Measurements from ENCODE around the gene ZC3H12D. TPM values are rescaled to one million over a fixed set of nuclear protein-coding genes. Genes with fewer than 3 reads are reported as not detected.
A peak's percentile ranks its signal among the peaks of the same experiment; 100 is the strongest.

The ZC3H12D gene
- polyA plus RNA-seq, 3 donors: 0.96 to 4.7 (median 1.2) TPM

DNA sequence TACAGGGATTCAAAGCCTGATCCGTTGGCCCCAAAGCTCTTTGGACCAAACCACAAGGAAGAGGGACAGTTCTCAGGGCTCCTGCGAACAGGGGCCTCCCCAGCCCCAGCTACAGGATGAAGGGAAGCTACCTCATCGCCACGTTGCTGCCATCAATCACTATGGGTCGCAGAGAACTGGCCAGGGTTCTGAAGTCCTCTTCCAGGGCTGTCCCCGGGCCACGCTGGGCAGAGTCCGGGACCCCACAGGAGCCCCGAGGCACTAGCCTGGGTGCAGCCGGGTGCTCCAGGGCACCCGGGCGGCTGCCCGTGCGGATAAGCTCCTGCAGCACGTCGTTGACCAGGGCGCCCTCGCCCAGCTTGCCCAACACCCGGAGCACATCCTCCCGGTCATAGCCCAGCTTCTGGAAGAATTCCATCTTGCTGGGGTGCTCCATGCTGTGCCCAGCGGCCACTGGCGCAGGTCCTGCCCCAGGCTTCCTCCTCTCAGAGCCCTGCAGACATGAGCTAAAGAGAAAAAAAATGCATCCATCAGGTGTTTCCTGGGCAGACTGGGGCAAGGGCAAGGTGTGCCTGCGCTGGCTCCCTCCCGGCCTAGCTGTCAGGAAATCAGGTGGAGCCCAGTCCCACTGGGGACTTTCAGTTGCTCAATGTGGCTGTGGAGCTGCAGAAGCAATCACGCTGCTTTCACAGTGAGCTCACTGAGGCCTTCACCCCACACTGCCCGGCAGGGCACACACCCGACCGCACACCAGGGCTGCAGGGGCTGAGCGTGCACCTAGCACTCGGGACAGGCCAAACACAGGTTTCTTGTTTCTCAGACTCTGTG lies 10.5 kb downstream of the ZC3H12D start:
- peak overlapping the region in 1 of 7 donors; percentile 11 for H3K27ac Mint-ChIP-seq
- H3K4me3 Mint-ChIP-seq: no peak overlapping the region
- peaks cover 41 to 52% of the 10 kb centered on the region in 2 donors for H3K36me3 Mint-ChIP-seq
- Histone ChIP-seq H3K4me1 (ENCODE audit: control insufficient read depth in 1 of 2, insufficient read depth in 2 of 2, low read length in 2 of 2) (no peaks in the 10 kb centered on the region), H3K9me3 (replicated peaks in 1 of 2; ENCODE audit: control insufficient read depth in 1 of 2, insufficient read depth in 1 of 2, low read length in 2 of 2) (no peaks in the 10 kb centered on the region), H3K9ac (ENCODE audit: insufficient read depth, low read length, poor library complexity, severe bottlenecking) (no peak overlapping the region), H3K36me3 (replicated peaks in 1 of 2; ENCODE audit: control insufficient read depth in 1 of 2, insufficient read depth in 2 of 2, low read length in 2 of 2) (peaks cover 17 to 42% of the 10 kb centered on the region in 2 donors), H2AFZ (ENCODE audit: insufficient read depth, low read depth, low read length, poor library complexity, severe bottlenecking) (no peak overlapping the region), H3K4me2 (replicated peaks; ENCODE audit: extremely low read depth, low read length, poor library complexity, severe bottlenecking) (no peak overlapping the region), H3K27me3 (ENCODE audit: control insufficient read depth in 2 of 2, insufficient read depth in 2 of 2, low read length in 2 of 2) (no peaks in the 10 kb centered on the region), H3K27ac (ENCODE audit: low read depth in 1 of 2, low read length in 2 of 2) (no peak overlapping the region), H4K20me1 (ENCODE audit: insufficient read depth, low read length) (no peaks in the 10 kb centered on the region), H3K4me3 (replicated peaks in 1 of 3; ENCODE audit: low read depth in 2 of 3, low read length in 3 of 3) (no peak overlapping the region), H3K79me2 (ENCODE audit: insufficient read depth, low read length) (peaks cover 55% of the 10 kb centered on the region)
- DNase-seq: no peak
- peaks cover 2% of the 10 kb centered on the region for H3K4me1 Mint-ChIP-seq
- TF ChIP-seq, protein P1, sequence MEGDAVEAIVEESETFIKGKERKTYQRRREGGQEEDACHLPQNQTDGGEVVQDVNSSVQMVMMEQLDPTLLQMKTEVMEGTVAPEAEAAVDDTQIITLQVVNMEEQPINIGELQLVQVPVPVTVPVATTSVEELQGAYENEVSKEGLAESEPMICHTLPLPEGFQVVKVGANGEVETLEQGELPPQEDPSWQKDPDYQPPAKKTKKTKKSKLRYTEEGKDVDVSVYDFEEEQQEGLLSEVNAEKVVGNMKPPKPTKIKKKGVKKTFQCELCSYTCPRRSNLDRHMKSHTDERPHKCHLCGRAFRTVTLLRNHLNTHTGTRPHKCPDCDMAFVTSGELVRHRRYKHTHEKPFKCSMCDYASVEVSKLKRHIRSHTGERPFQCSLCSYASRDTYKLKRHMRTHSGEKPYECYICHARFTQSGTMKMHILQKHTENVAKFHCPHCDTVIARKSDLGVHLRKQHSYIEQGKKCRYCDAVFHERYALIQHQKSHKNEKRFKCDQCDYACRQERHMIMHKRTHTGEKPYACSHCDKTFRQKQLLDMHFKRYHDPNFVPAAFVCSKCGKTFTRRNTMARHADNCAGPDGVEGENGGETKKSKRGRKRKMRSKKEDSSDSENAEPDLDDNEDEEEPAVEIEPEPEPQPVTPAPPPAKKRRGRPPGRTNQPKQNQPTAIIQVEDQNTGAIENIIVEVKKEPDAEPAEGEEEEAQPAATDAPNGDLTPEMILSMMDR (IDR thresholded peaks at IDR 0.05): no peak
- H3K9me3 Mint-ChIP-seq: peaks cover 0 to 3% (median 0%) of the 10 kb centered on the region in 7 donors
- 92% methylated on average over 28 of the region's 30 CpGs for WGBS (ENCODE audit: insufficient coverage)
- H3K27me3 Mint-ChIP-seq (ENCODE audit: low read depth in 3 of 3): peaks cover 0 to 2% (median 0%) of the 10 kb centered on the region in 3 donors
- intact Hi-C loops (cut with micrococcal nuclease): no loop called here

DNA sequence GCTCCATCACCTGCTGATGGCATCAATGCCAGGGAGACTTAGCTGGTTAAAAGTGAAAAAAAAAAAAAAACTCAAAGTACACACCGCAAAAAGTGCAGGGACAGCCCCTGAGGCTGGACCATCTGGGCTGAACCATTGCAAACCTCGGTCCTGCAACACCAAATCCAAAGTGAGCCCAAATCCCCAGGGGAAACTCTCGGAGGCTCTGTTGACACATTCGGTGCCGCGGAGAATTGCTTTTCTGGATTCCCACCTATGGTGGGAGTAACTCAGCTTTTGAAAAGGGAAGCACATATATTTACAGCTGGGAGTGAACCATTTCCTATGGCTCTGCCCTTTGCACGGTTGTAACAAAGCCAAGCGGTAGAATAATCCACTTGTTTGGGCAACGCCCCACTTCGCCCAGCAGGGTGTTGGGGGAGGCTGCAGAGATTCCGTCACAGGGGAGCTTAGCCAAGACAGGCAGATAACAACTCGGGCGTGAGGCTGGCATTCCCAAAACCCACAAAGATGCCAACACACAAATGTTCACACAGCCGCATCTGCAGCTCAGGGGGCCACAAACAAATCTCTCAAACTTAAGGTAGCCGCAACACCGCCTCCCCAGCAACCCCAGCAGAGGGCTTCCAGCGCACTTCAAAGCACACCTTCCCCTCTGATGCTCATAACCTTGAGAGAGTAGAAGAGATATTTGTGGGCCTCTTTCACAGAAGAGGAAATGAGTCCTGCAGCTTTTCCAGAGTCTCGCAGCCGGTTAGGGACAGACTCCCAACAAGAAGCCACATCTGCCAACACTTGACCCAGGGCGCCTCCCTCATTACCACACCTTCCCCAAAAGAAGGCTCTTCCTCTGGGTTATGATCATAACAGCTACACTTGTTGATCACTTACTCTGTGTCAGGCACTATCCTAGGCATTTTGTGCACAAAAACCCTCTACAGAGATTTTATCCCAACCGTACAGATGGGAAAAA lies 11.4 kb downstream of the ZC3H12D start:
- no peaks in the 10 kb centered on the region for H3K27me3 ChIP-seq (ENCODE audit: control insufficient read depth in 2 of 2, insufficient read depth in 2 of 2, low read length in 2 of 2)
- no peak overlapping the region for H2AFZ ChIP-seq (ENCODE audit: insufficient read depth, low read depth, low read length, poor library complexity, severe bottlenecking)
- H3K4me2 ChIP-seq (replicated peaks; ENCODE audit: extremely low read depth, low read length, poor library complexity, severe bottlenecking): no peak overlapping the region
- H3K27ac Mint-ChIP-seq: peak overlapping the region in 4 of 7 donors; percentile 5 to 68 (median 28)
- no peak overlapping the region for H3K27ac ChIP-seq (ENCODE audit: low read depth in 1 of 2, low read length in 2 of 2)
- peaks cover 0 to 3% (median 0%) of the 10 kb centered on the region in 7 donors for H3K9me3 Mint-ChIP-seq
- H3K79me2 ChIP-seq (ENCODE audit: insufficient read depth, low read length): peaks cover 45% of the 10 kb centered on the region
- no peaks in the 10 kb centered on the region for H3K9me3 ChIP-seq (replicated peaks in 1 of 2; ENCODE audit: control insufficient read depth in 1 of 2, insufficient read depth in 1 of 2, low read length in 2 of 2)
- intact Hi-C loops (cut with micrococcal nuclease): no loop called here
- H3K4me1 ChIP-seq (ENCODE audit: control insufficient read depth in 1 of 2, insufficient read depth in 2 of 2, low read length in 2 of 2): no peaks in the 10 kb centered on the region
- no peak overlapping the region for H3K9ac ChIP-seq (ENCODE audit: insufficient read depth, low read length, poor library complexity, severe bottlenecking)
- 90% methylated on average over 9 of the region's 21 CpGs for WGBS (ENCODE audit: insufficient coverage)
- H3K36me3 Mint-ChIP-seq: peaks cover 46 to 57% of the 10 kb centered on the region in 2 donors
- H3K4me1 Mint-ChIP-seq: peaks cover 2% of the 10 kb centered on the region
- H4K20me1 ChIP-seq (ENCODE audit: insufficient read depth, low read length): no peaks in the 10 kb centered on the region
- H3K36me3 ChIP-seq (replicated peaks in 1 of 2; ENCODE audit: control insufficient read depth in 1 of 2, insufficient read depth in 2 of 2, low read length in 2 of 2): peaks cover 18 to 42% of the 10 kb centered on the region in 2 donors
- no peak overlapping the region for H3K4me3 ChIP-seq (replicated peaks in 1 of 3; ENCODE audit: low read depth in 2 of 3, low read length in 3 of 3)
- TF ChIP-seq, protein P1 (IDR thresholded peaks at IDR 0.05): no peak
- no peak overlapping the region for H3K4me3 Mint-ChIP-seq
- DNase-seq: no peak
- peaks cover 0 to 2% (median 0%) of the 10 kb centered on the region in 3 donors for H3K27me3 Mint-ChIP-seq (ENCODE audit: low read depth in 3 of 3)
